Sigmoid colon (tissue), 7 donors: Measurements from ENCODE around the gene GFOD2. TPM values are rescaled to one million over a fixed set of nuclear protein-coding genes. Genes with fewer than 3 reads are reported as not detected.

ENCODE experiments used
- DNase-seq: peaks from one replicate; pipeline ENCODE4 v3.0.0-alpha.2; 2019
- H3K27ac ChIP-seq, 4 donors: fragments of 200-600 bp; sonication (generic); one replicate each; pipeline ENCODE4 v1.5.1; 2016 to 2019; ENCODE audit warnings: mild to moderate bottlenecking in 1 of 4
- H3K27me3 ChIP-seq, 3 donors: fragments of 200-600 bp; sonication (generic); one replicate each; pipeline ENCODE4 v1.5.1; 2019; ENCODE audit warnings: mild to moderate bottlenecking in 1 of 3
- H3K36me3 ChIP-seq, 4 donors: fragments of 200-600 bp; sonication (generic); one replicate each; pipeline ENCODE4 v1.5.1; 2016 to 2019
- H3K4me1 ChIP-seq, 4 donors: fragments of 200-600 bp; sonication (generic); one replicate each; pipeline ENCODE4 v1.5.1; 2017 to 2019
- H3K4me3 ChIP-seq, 4 donors: fragments of 200-600 bp; sonication (generic); one replicate each; pipeline ENCODE4 v1.5.1; 2017 to 2019; ENCODE audit warnings: mild to moderate bottlenecking in 2 of 4, moderate library complexity in 1 of 4
- H3K9me3 ChIP-seq, 4 donors: fragments of 200-600 bp in 3 of 4; sonication (generic) in 3 of 4; one replicate each; pipeline versions ENCODE4 v1.5.1 to v1.6.1; 2013 to 2019
- EP300 ChIP-seq, 4 donors: sonication (generic); formaldehyde crosslinking; IDR thresholded peaks; one replicate each; pipeline ENCODE4 v1.6.1; 2017; ENCODE audit warnings: antibody characterized with exemption in 4 of 4
- POLR2A ChIP-seq, 2 donors: fragments of 450-650 bp; IDR thresholded peaks; one replicate each; pipeline ENCODE4 v1.6.1; 2016; ENCODE audit warnings: antibody characterized with exemption in 2 of 2, mild to moderate bottlenecking in 2 of 2, moderate library complexity in 2 of 2
- POLR2AphosphoS5 ChIP-seq, 4 donors: sonication (generic); formaldehyde crosslinking; IDR thresholded peaks; one replicate each; pipeline ENCODE4 v1.6.1; 2017; ENCODE audit warnings: antibody characterized with exemption in 4 of 4
- WGBS, 2 donors: extraction: QIAGEN DNeasy Blood & Tissue Kit; methylation state at CpG; one replicate each; pipeline ENCODE4 v1.1.7; 2013; 5-methylcytosine and 5-hydroxymethylcytosine counted together
- intact Hi-C: fragments of 100-400 bp; cut with DNase I; formaldehyde crosslinking; loops from one replicate; pipeline ENCODE4 v1.15.1; 2023
- polyA plus RNA-seq, 3 donors: library from polyadenylated mRNA; stranded (reverse); fragments of 200-250 nt; gene quantifications; one replicate each; pipeline ENCODE4 v1.2.3, GENCODE V29; 2013
- total RNA-seq, 4 donors: library from RNA; depleted of rRNA; stranded (reverse); fragments of >200 nt; gene quantifications; one replicate each; pipeline ENCODE4 v1.1.0, GENCODE V29; 2016
- TF ChIP-seq, protein P1 (sequence below), 4 experiments: fragments of 450-650 bp in 3 of 4; fragments of 200-600 bp in 1 of 4; IDR thresholded peaks; one replicate each; pipeline ENCODE4 v1.5.1; 2016 to 2019; ENCODE audit warnings: antibody characterized with exemption in 4 of 4, mild to moderate bottlenecking in 3 of 4, moderate library complexity in 2 of 4
- donor health status: healthy with polysubstance abuse.
- donor health status: Bipolar disorder and iron deficiency.
- donor health status: healthy.

GFOD2 gene
- total and polyA plus RNA-seq, 7 donors, result 8.1 to 19.5 (median 13.8) TPM

DNA sequence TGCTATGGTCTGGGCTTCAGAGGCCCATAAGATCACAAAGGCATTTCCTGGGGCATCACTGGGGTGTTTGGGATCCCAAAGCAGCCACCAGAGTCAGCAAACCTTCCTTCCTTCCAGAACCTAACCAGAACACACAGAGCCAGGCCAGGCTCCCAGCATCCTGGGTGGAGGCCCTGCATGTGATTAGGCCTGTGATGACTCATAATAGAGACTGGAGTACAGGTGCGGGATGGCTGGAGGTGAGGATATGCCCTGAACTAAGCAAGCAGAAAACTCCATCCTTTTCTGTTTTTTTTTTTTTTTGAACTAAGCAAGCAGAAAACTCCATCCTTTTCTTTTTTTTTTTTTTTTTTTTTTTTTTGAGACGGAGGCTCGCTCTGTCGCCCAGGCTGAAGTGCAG is 17.7 kb upstream of the GFOD2 start:
- Histone ChIP-seq H3K4me1 (no peaks in the 10 kb centered on the region), H3K27ac (no peak overlapping the region), H3K9me3 (no peaks in the 10 kb centered on the region), H3K4me3 (no peak overlapping the region), H3K36me3 (peaks cover 0 to 43% (median 2%) of the 10 kb centered on the region in 4 donors), H3K27me3 (no peaks in the 10 kb centered on the region)
- TF ChIP-seq, protein P1, sequence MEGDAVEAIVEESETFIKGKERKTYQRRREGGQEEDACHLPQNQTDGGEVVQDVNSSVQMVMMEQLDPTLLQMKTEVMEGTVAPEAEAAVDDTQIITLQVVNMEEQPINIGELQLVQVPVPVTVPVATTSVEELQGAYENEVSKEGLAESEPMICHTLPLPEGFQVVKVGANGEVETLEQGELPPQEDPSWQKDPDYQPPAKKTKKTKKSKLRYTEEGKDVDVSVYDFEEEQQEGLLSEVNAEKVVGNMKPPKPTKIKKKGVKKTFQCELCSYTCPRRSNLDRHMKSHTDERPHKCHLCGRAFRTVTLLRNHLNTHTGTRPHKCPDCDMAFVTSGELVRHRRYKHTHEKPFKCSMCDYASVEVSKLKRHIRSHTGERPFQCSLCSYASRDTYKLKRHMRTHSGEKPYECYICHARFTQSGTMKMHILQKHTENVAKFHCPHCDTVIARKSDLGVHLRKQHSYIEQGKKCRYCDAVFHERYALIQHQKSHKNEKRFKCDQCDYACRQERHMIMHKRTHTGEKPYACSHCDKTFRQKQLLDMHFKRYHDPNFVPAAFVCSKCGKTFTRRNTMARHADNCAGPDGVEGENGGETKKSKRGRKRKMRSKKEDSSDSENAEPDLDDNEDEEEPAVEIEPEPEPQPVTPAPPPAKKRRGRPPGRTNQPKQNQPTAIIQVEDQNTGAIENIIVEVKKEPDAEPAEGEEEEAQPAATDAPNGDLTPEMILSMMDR (IDR thresholded peaks at IDR 0.05), result no peak
- TF ChIP-seq POLR2A (IDR thresholded peaks at IDR 0.05) (no peak), EP300 (IDR thresholded peaks at IDR 0.05) (no peak), POLR2AphosphoS5 (IDR thresholded peaks at IDR 0.05) (no peak)
- intact Hi-C loops, result no loop called here
- WGBS, 2 donors, result 90 to 94% methylated on average over 4 of the region's 4 CpGs
- no peak for DNase-seq

DNA sequence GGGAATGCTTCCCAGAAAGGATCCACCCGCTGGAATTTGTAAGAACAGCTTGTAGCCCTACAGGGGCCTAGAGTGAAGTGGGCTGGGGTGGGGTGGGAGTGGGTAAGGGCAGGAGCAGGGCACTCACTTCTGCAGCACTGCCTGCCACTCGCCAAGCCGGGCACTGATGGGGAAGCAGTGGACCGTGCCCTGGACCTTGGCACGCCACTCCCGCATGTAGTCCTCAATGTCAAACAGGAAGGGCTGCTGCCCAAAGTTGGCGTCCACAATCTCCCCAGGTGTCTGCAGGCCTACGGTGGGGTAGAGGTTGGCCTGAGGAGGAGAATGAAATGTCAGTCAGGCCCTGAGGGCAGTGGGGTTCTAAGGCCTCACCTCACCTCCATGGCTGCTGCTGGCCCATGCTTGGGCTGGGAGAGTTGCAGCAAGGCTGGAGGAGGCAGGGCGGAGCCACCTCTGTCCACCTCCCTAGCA is 15.7 kb upstream of the GFOD2 start:
- H3K4me3 ChIP-seq, result no peak overlapping the region
- H3K9me3 ChIP-seq, result no peaks in the 10 kb centered on the region
- TF ChIP-seq EP300 (IDR thresholded peaks at IDR 0.05), result no peak
- no peak for TF ChIP-seq POLR2AphosphoS5 (IDR thresholded peaks at IDR 0.05)
- TF ChIP-seq, protein P1 (IDR thresholded peaks at IDR 0.05), result no peak
- TF ChIP-seq POLR2A (IDR thresholded peaks at IDR 0.05), result no peak
- 89 to 94% methylated on average over 9 of the region's 9 CpGs for WGBS, 2 donors
- no peak for DNase-seq
- H3K27ac ChIP-seq, result no peak overlapping the region
- H3K27me3 ChIP-seq, result no peaks in the 10 kb centered on the region
- H3K4me1 ChIP-seq, result no peaks in the 10 kb centered on the region
- intact Hi-C loops, result no loop called here
- peaks cover 4 to 48% (median 12%) of the 10 kb centered on the region in 4 donors for H3K36me3 ChIP-seq

DNA sequence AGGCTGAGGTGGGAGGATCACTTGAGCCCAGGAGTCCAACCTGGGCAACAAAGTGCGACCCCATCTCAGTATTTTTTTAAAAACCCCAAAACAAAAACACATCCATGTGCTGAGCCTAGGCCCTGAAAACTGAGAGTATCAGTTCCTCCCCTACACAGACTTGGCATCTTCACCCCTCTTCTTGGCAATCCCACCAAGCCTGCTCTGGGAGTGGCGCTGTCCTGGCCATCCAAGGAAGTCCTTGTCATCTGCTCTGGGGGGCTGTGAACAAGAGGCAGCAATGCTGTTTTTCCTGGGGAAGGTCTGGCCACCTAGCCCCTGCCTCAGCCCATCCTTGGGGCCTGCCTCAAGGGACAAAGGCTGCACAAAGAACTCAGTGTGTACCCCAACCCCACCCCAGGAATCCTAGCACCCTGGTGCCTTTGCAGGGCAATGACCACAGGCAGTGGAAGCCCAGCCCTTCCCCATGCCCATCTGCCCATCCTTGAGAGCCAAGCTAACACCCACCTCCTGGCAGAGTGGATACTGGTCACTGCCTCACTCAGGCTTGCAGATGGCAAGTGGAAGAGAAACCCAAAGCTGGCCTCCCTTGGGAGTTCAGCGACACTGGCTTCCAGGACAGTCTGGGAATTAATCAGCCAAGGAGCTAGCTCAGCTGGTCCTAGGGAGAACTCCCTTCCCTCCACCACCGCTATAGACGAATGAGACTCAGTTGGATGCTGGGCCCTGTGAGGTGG is 14.8 kb upstream of the GFOD2 start:
- no peaks in the 10 kb centered on the region for H3K27me3 ChIP-seq
- no peak overlapping the region for H3K4me3 ChIP-seq
- H3K27ac ChIP-seq, result no peak overlapping the region
- H3K4me1 ChIP-seq, result no peaks in the 10 kb centered on the region
- H3K9me3 ChIP-seq, result no peaks in the 10 kb centered on the region
- H3K36me3 ChIP-seq, result peaks cover 13 to 56% (median 20%) of the 10 kb centered on the region in 4 donors
- intact Hi-C loops, result no loop called here
- no peak for DNase-seq
- WGBS, 2 donors, result 94 to 96% methylated on average over 5 of the region's 5 CpGs
- TF ChIP-seq, protein P1 (IDR thresholded peaks at IDR 0.05), result no peak
- TF ChIP-seq EP300 (IDR thresholded peaks at IDR 0.05) (no peak), POLR2AphosphoS5 (IDR thresholded peaks at IDR 0.05) (no peak), POLR2A (IDR thresholded peaks at IDR 0.05) (no peak)

- H3K4me3 ChIP-seq, result no peak overlapping the region
- WGBS, 2 donors, result 82 to 91% methylated on average over 4 of the region's 4 CpGs
- TF ChIP-seq POLR2AphosphoS5 (IDR thresholded peaks at IDR 0.05), result no peak
- no peak for TF ChIP-seq POLR2A (IDR thresholded peaks at IDR 0.05)
- TF ChIP-seq, protein P1 (IDR thresholded peaks at IDR 0.05), result no peak
- TF ChIP-seq EP300 (IDR thresholded peaks at IDR 0.05), result no peak
- H3K27ac ChIP-seq, result no peak overlapping the region
- H3K36me3 ChIP-seq, result peaks cover 13 to 78% (median 38%) of the 10 kb centered on the region in 4 donors
- H3K4me1 ChIP-seq, result no peaks in the 10 kb centered on the region
- H3K27me3 ChIP-seq, result no peaks in the 10 kb centered on the region
- DNase-seq, result no peak
- intact Hi-C loops, result no loop called here
- no peaks in the 10 kb centered on the region for H3K9me3 ChIP-seq
Measured at GRCh38 chr16:67731753-67732095, 12.6 kb upstream of the GFOD2 start.
